ENCODE data around the gene PTPN6. TPM values are rescaled to one million over a fixed set of nuclear protein-coding genes. Genes with fewer than 3 reads are reported as not detected.

PTPN6 gene
- total and polyA plus RNA-seq, 2 of the 13 experiments (the other 11 are each of a cell fraction or from before 2014, with no cell fraction given) = 10.5 to 10.6 TPM

GRCh38 chr12:7006639-7007038, 55.5 kb downstream of the PTPN6 start:
- Histone ChIP-seq H3K4me1 (ENCODE audit: insufficient read depth, low read length) (peaks cover 17% of the 10 kb centered on the region), H3K4me2 (ENCODE audit: low read depth, low read length) (no peak overlapping the region), H3K36me3 (replicated peaks in 1 of 2; ENCODE audit: control insufficient read depth in 1 of 2, insufficient read depth in 2 of 2, low read length in 2 of 2) (peaks cover 0 to 3% of the 10 kb centered on the region in 2 experiments; a peak in 1 of 5 replicates), H3K9me3 (ENCODE audit: low read length) (no peaks in the 10 kb centered on the region), H3K9ac (ENCODE audit: insufficient read depth, low read depth, low read length) (no peak overlapping the region), H3K79me2 (ENCODE audit: insufficient read depth, low read length) (peaks cover 9% of the 10 kb centered on the region), H2AFZ (ENCODE audit: low read length) (no peak overlapping the region), H3K27me3 (ENCODE audit: control insufficient read depth in 1 of 2, insufficient read depth in 2 of 2, low read length in 2 of 2) (no peaks in the 10 kb centered on the region), H4K20me1 (ENCODE audit: insufficient read depth, low read length) (no peaks in the 10 kb centered on the region; the same call in 1 of the 2 replicates), H3K27ac (ENCODE audit: extremely low read length, insufficient read depth, low read length) (no peak overlapping the region), H3K4me3 (replicated peaks in 1 of 3; ENCODE audit: insufficient read depth in 1 of 3, low read depth in 2 of 3, low read length in 3 of 3) (no peak overlapping the region)
- no peak for FAIRE-seq
- ATAC-seq = no peak
- BruUV-seq (replicated peaks) = no TSS peak
- intact Hi-C loops (cut with micrococcal nuclease; ENCODE audit: unreplicated experiment) (no loop called here), in situ Hi-C loops (cut with HindIII; ENCODE audit: extremely low pct_ligation_motif_present, low pct_unique_long_range_greater_than_20kb) (no loop called here)
- 84% methylated on average over 3 of the region's 3 CpGs for WGBS (ENCODE audit: low lambda C conversion rate)
- CTCF ChIA-PET (ENCODE audit: low intra/inter-chr PET ratio, low total read pairs) = no interaction called here
- no peak for TF ChIP-seq ZMYM2 (CRISPR knock-in tag; IDR thresholded peaks at IDR 0.05)
- TF ChIP-seq MAFK (conservative IDR thresholded peaks at IDR 0.05 in 1 of 2, IDR thresholded peaks at IDR 0.05 in 1 of 2; ENCODE audit: low read length in 2 of 2) = peak in 1 of 2 experiments; percentile 42; a peak in 2 of 4 replicates
- DNase-seq (ENCODE audit: low spot score) = no peak
- POLR2A ChIA-PET = no interaction called here

GRCh38 chr12:7008864-7009263, 57.7 kb downstream of the PTPN6 start:
- Histone ChIP-seq H3K9ac (ENCODE audit: insufficient read depth, low read depth, low read length) (no peak overlapping the region), H3K9me3 (ENCODE audit: low read length) (no peaks in the 10 kb centered on the region), H3K4me1 (ENCODE audit: insufficient read depth, low read length) (peaks cover 17% of the 10 kb centered on the region), H3K79me2 (ENCODE audit: insufficient read depth, low read length) (peaks cover 9% of the 10 kb centered on the region), H4K20me1 (ENCODE audit: insufficient read depth, low read length) (no peaks in the 10 kb centered on the region; the same call in 1 of the 2 replicates), H3K27me3 (ENCODE audit: control insufficient read depth in 1 of 2, insufficient read depth in 2 of 2, low read length in 2 of 2) (no peaks in the 10 kb centered on the region), H3K4me3 (replicated peaks in 1 of 3; ENCODE audit: insufficient read depth in 1 of 3, low read depth in 2 of 3, low read length in 3 of 3) (no peak overlapping the region), H3K27ac (ENCODE audit: extremely low read length, insufficient read depth, low read length) (no peak overlapping the region), H2AFZ (ENCODE audit: low read length) (no peak overlapping the region), H3K4me2 (ENCODE audit: low read depth, low read length) (no peak overlapping the region), H3K36me3 (replicated peaks in 1 of 2; ENCODE audit: control insufficient read depth in 1 of 2, insufficient read depth in 2 of 2, low read length in 2 of 2) (peaks cover 2 to 9% of the 10 kb centered on the region in 2 experiments; a peak in 4 of 5 replicates)
- POLR2A ChIA-PET = no interaction called here
- in situ Hi-C loops (cut with HindIII; ENCODE audit: extremely low pct_ligation_motif_present, low pct_unique_long_range_greater_than_20kb) = no loop called here
- CTCF ChIA-PET (ENCODE audit: low intra/inter-chr PET ratio, low total read pairs) = no interaction called here
- no peak for ATAC-seq
- 95% methylated on average over 2 of the region's 2 CpGs for WGBS (ENCODE audit: low lambda C conversion rate)
- no peak for FAIRE-seq
- DNase-seq (ENCODE audit: low spot score) = no peak
- no TSS peak for BruUV-seq (replicated peaks)
- intact Hi-C loops (cut with micrococcal nuclease; ENCODE audit: unreplicated experiment) = no loop called here
- TF ChIP-seq HMG20B (CRISPR knock-in tag; conservative IDR thresholded peaks at IDR 0.05) (no peak), NFYC (CRISPR knock-in tag; IDR thresholded peaks at IDR 0.05) (no peak), SP5 (CRISPR knock-in tag; IDR thresholded peaks at IDR 0.05; ENCODE audit: borderline replicate concordance, low read depth) (no peak), ZNF646 (CRISPR knock-in tag; IDR thresholded peaks at IDR 0.05) (no peak), RARA (CRISPR knock-in tag; IDR thresholded peaks at IDR 0.05) (no peak), NCOA5 (CRISPR knock-in tag; IDR thresholded peaks at IDR 0.05) (no peak), PHF8 (CRISPR knock-in tag; IDR thresholded peaks at IDR 0.05) (no peak), MTA3 (CRISPR knock-in tag; IDR thresholded peaks at IDR 0.05) (no peak), MXD4 (CRISPR knock-in tag; IDR thresholded peaks at IDR 0.05) (no peak), THRA (CRISPR knock-in tag; IDR thresholded peaks at IDR 0.05; ENCODE audit: borderline replicate concordance) (no peak)
